Psoas muscle (tissue), 8 donors: ENCODE data around the gene KAZN. TPM values are rescaled to one million over a fixed set of nuclear protein-coding genes. Genes with fewer than 3 reads are reported as not detected.

Experiments
- ATAC-seq, 4 donors: fragments of 200-7000 bp; cut with Tn5 transposase; one replicate each; pipeline ENCODE4 v1.9.1; 2020; ENCODE audit warnings: moderate library complexity in 3 of 4, mild to moderate bottlenecking in 2 of 4
- DNase-seq, 2 donors: peaks; one replicate each; pipeline ENCODE4 v3.0.0-alpha.2; 2020
- H3K27ac ChIP-seq: fragments of 200-600 bp; one replicate; pipeline ENCODE4 v1.8.0; 2022
- H3K27me3 ChIP-seq, 3 donors: fragments of 200-600 bp in 1 of 3; one replicate each; pipeline versions ENCODE4 v1.6.1 to v1.8.0; 2013 to 2022; ENCODE audit warnings: low read length in 2 of 3, mild to moderate bottlenecking in 2 of 3, moderate library complexity in 1 of 3; ENCODE audit not compliant: insufficient read depth in 3 of 3
- H3K36me3 ChIP-seq, 2 donors: fragments of 200-600 bp in 1 of 2; one replicate each; pipeline versions ENCODE4 v1.6.1 to v1.8.0; 2013 to 2022; ENCODE audit warnings: low read depth in 1 of 2, mild to moderate bottlenecking in 1 of 2, moderate library complexity in 1 of 2; ENCODE audit not compliant: insufficient read depth in 1 of 2
- H3K4me1 ChIP-seq: fragments of 200-600 bp; one replicate; pipeline ENCODE4 v1.8.0; 2022
- H3K4me3 ChIP-seq: fragments of 200-600 bp; one replicate; pipeline ENCODE4 v1.8.0; 2022; ENCODE audit warnings: mild to moderate bottlenecking
- H3K9me3 ChIP-seq: fragments of 200-600 bp; one replicate; pipeline ENCODE4 v1.8.0; 2022
- WGBS, 3 donors: extraction: QIAGEN DNeasy Blood & Tissue Kit; methylation state at CpG; one replicate each; pipeline versions ENCODE4 v1.1.6 to v1.1.7; 2013; 5-methylcytosine and 5-hydroxymethylcytosine counted together
- intact Hi-C, 2 donors: fragments of 100-400 bp; cut with DNase I; formaldehyde crosslinking; loops; one replicate each; pipeline versions ENCODE4 v1.11.0 to v1.14.2; 2022
- polyA plus RNA-seq, 3 donors: library from polyadenylated mRNA; stranded (reverse); fragments of 200-250 nt; gene quantifications; one replicate each; pipeline ENCODE4 v1.2.3, GENCODE V29; 2013
- total RNA-seq, 4 donors: library from RNA; stranded (reverse); fragmentation: NEBNext Ultra II Directional in 2 of 4; extraction: Animal tissue kit (Norgen Biotek cat#: 25700) in 2 of 4; gene quantifications; one replicate each; pipeline versions ENCODE4 v1.2.1 to v1.2.4, GENCODE V29; 2021 to 2023
- TF ChIP-seq, protein P1 (sequence below): fragments of 200-600 bp; IDR thresholded peaks from one replicate; pipeline ENCODE4 v1.8.0; 2022; ENCODE audit warnings: antibody characterized with exemption
- donor health status: healthy with polysubstance abuse.
- donor health status: DM: no; HTN: no; CAD: no; lungs with moderate emphysema.
- donor health status: Bipolar disorder and iron deficiency.
- donor health status: healthy.
- donor health status: DM: yes; HTN: yes; CAD: no.
- donor health status: DM: no; HTN: no; CAD: no.
- donor health status: DM: no; HTN: no; CAD: no.
- donor health status: DM: yes; HTN: yes; CAD: no.

KAZN gene
- total and polyA plus RNA-seq, 7 donors, result 0.23 to 2.3 (median 0.97) TPM

DNA sequence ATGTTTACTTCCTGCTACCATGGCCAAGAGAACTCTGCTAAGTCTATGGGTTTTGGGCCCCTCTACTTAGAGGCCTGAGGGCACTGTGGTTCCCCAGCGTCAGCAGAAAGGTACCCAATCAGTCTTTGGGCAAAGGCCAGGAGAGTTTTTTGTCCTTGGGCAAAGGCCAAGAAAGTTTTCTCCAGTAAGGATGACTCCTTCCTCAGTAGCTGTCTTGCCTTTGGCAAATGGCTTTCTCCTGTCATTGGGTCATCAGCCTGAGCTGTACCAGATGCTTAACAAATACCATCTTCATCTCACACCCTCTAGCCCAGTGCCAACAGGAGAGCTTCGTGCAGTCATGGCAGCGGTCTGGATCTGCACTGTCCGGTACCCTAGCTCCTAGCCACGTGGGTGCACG lies 355.7 kb downstream of the KAZN start:
- TF ChIP-seq, protein P1, sequence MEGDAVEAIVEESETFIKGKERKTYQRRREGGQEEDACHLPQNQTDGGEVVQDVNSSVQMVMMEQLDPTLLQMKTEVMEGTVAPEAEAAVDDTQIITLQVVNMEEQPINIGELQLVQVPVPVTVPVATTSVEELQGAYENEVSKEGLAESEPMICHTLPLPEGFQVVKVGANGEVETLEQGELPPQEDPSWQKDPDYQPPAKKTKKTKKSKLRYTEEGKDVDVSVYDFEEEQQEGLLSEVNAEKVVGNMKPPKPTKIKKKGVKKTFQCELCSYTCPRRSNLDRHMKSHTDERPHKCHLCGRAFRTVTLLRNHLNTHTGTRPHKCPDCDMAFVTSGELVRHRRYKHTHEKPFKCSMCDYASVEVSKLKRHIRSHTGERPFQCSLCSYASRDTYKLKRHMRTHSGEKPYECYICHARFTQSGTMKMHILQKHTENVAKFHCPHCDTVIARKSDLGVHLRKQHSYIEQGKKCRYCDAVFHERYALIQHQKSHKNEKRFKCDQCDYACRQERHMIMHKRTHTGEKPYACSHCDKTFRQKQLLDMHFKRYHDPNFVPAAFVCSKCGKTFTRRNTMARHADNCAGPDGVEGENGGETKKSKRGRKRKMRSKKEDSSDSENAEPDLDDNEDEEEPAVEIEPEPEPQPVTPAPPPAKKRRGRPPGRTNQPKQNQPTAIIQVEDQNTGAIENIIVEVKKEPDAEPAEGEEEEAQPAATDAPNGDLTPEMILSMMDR, result no peak
- DNase-seq, result peak in 1 of 2 donors; percentile 4
- no peak overlapping the region for H3K4me3 ChIP-seq
- no peak overlapping the region for H3K27ac ChIP-seq
- H3K9me3 ChIP-seq, result no peaks in the 10 kb centered on the region
- H3K36me3 ChIP-seq, result no peaks in the 10 kb centered on the region
- no peaks in the 10 kb centered on the region for H3K4me1 ChIP-seq
- 76 to 80% (median 80%) methylated on average over 6 of the region's 6 CpGs for WGBS, 3 donors
- peaks cover 0 to 7% (median 0%) of the 10 kb centered on the region in 3 donors for H3K27me3 ChIP-seq
- intact Hi-C loops, result no loop called here
- ATAC-seq, result no peak

DNA sequence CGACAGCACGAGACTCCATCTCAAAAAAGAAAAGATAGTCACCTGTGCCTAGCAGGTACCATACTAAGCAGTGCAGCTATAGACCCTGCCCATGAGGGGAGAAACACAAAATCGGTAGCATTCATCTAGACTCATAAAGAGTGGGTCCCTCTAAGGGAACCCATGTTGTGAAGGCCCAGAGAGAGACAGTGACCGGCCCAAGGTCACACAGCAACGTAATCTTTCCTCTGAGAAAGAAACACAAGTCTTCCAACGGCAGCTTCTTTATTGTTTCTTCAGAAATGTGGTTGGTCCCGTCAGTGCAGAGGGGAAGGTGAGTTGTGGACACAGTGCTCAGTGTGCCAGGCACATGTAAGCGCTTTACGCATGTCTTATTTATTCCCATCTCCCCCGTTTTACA lies 356.4 kb downstream of the KAZN start:
- TF ChIP-seq, protein P1, result no peak
- Histone ChIP-seq H3K27me3 (peaks cover 0 to under 1% (median 0%) of the 10 kb centered on the region in 3 donors), H3K36me3 (no peaks in the 10 kb centered on the region), H3K9me3 (no peaks in the 10 kb centered on the region), H3K27ac (no peak overlapping the region), H3K4me1 (no peaks in the 10 kb centered on the region), H3K4me3 (no peak overlapping the region)
- DNase-seq (no peak), ATAC-seq (no peak)
- WGBS, 3 donors, result 93% methylated on average over 10 of the region's 10 CpGs
- intact Hi-C loops, result no loop called here

DNA sequence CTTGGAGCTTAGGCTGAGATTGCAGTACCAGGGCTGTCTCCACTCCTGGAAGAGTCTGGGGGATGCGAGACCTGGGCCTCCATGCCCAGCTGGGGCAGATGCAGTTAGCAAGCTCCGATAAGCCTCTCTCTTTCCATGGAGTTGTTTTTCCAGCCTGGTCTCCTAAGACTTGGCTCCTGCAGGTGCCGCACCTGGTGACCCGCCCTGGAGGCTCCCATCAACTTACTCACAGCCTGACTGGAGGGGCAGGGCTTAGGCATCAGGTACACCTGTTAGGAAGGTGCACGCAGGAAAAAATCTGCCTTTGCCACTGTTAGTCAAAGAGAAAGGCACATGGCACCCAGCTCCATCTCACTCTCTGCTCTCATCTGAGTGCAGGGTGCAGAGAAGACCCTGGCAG lies 356.9 kb downstream of the KAZN start:
- Histone ChIP-seq H3K36me3 (no peaks in the 10 kb centered on the region), H3K4me3 (no peak overlapping the region), H3K9me3 (no peaks in the 10 kb centered on the region), H3K4me1 (no peaks in the 10 kb centered on the region), H3K27me3 (no peaks in the 10 kb centered on the region), H3K27ac (no peak overlapping the region)
- DNase-seq (no peak), ATAC-seq (no peak)
- intact Hi-C loops, result no loop called here
- WGBS, 3 donors, result 92 to 100% (median 93%) methylated on average over 5 of the region's 5 CpGs
- TF ChIP-seq, protein P1, result no peak

DNA sequence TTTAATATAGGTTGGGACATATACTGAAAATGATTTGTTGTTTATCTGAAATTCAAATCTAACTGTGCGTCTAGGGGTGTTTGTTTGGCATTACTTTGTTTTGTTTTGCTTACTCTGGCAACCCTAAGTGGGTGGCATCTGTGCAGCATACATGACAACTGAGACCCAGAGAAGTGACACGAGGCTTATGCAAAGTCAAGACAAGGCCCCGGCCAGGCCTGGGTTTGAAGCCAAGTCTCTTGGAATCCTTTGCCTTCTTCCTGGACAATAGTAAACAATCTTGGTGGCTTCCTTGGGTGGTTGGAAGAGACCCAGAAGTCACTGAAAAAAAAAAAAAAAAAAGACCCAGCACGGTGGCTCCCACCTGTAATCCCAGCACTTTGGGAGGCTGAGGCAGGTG lies 357.5 kb downstream of the KAZN start:
- TF ChIP-seq, protein P1, result no peak
- WGBS, 3 donors, result 35 to 50% (median 43%) methylated on average over 4 of the region's 4 CpGs
- Histone ChIP-seq H3K36me3 (no peaks in the 10 kb centered on the region), H3K4me1 (no peaks in the 10 kb centered on the region), H3K27me3 (no peaks in the 10 kb centered on the region), H3K9me3 (no peaks in the 10 kb centered on the region), H3K27ac (no peak overlapping the region), H3K4me3 (no peak overlapping the region)
- no peak for DNase-seq
- intact Hi-C loops, result no loop called here
- no peak for ATAC-seq

DNA sequence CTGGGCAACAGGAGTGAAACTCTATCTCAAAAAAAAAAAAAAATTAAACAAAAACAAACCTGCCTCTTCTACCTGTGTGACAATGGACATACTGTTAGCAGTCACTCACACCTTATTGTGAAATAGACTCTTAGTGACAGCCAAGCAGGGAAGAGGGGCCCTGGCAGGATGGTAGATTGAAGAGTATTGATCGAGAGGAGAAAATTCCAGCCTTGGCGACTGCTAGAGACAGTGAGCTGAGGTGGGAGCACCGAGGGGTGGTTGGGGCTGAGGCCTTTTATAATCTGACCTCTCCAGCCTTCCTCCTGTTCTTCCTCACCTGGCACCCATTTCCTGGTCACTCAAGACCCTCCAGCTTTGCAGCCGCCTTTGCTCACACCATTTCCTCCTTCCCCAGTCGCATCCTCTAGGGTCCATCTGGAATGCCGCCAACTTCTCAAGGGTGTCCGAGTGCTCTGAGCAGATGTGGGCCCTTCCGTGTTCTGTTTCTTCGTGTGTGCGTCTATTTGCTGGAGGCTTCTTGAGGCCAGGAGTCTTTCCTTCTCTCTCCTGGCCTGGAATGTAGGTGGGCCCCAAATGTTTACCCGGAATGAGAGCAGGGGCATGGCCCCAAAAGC lies 358.2 kb downstream of the KAZN start:
- intact Hi-C loops, result no loop called here
- 67 to 75% (median 75%) methylated on average over 11 of the region's 11 CpGs for WGBS, 3 donors
- H3K27ac ChIP-seq, result no peak overlapping the region

More for the DNA sequence above, 358.2 kb downstream of the KAZN start:
- Histone ChIP-seq H3K27me3 (no peaks in the 10 kb centered on the region), H3K4me3 (no peak overlapping the region), H3K36me3 (no peaks in the 10 kb centered on the region), H3K4me1 (no peaks in the 10 kb centered on the region), H3K9me3 (no peaks in the 10 kb centered on the region)
- ATAC-seq, result no peak
- TF ChIP-seq, protein P1, result no peak
- no peak for DNase-seq
